Stimulated activated CD4-positive, alpha-beta T cell treated with anti-CD3 and anti-CD28 coated beads, Interleukin-2, amount 100 ng/mL, for 4 hours (primary cell): Measurements from ENCODE around the gene IRF7.
"Not testable (repeated sequence)": the region's sequence is repeated elsewhere in the genome, so short reads cannot be mapped to it uniquely, and the experiment has no call there.

ENCODE experiments used
- DNase-seq: peaks from one replicate; pipeline ENCODE4 v3.0.0-alpha.2; 2020; ENCODE audit warnings: low read depth

Gene IRF7

GRCh38 chr11:581342-581741 lies 34.4 kb downstream of the IRF7 start:
- DNase-seq = no peak

GRCh38 chr11:579830-580601 lies 35.7 kb downstream of the IRF7 start:
- no peak for DNase-seq

GRCh38 chr11:578276-579035 lies 37.3 kb downstream of the IRF7 start:
- DNase-seq = no peak

GRCh38 chr11:577611-577894 lies 38.2 kb downstream of the IRF7 start:
- no peak for DNase-seq

GRCh38 chr11:576811-577610 lies 38.7 kb downstream of the IRF7 start:
- no peak for DNase-seq

- peak; percentile 96 for DNase-seq
These were observed 39.6 kb downstream of the IRF7 start, which contains the start of gene PHRF1 for GRCh38 chr11:575996-576768. Gene PHRF1 (plus strand): TSS chr11:576470. CDS start chr11:581513, 5,043 bp downstream.

GRCh38 chr11:575313-575995 lies 40.3 kb downstream of the IRF7 start:
- no peak for DNase-seq

- no peak for DNase-seq
These were observed 41.0 kb downstream of the IRF7 start for GRCh38 chr11:574632-575312.

GRCh38 chr11:574031-574570 lies 41.6 kb downstream of the IRF7 start:
- DNase-seq = not testable (repeated sequence)

GRCh38 chr11:573146-573759 lies 42.5 kb downstream of the IRF7 start:
- DNase-seq = no peak

- no peak for DNase-seq
These were observed 44.0 kb downstream of the IRF7 start for GRCh38 chr11:571802-572185.

- no peak for DNase-seq
These were observed 46.4 kb downstream of the IRF7 start for GRCh38 chr11:569158-569885.

GRCh38 chr11:568306-569157 lies 47.2 kb downstream of the IRF7 start:
- peak; percentile 83 for DNase-seq

GRCh38 chr11:567629-568292 lies 48.0 kb downstream of the IRF7 start:
- no peak for DNase-seq

GRCh38 chr11:567011-567628 lies 48.6 kb downstream of the IRF7 start:
- no peak for DNase-seq

GRCh38 chr11:565921-566509 lies 49.7 kb downstream of the IRF7 start:
- DNase-seq = no peak
